ENCODE measurements around the gene PDZRN4. TPM values are rescaled to one million over a fixed set of nuclear protein-coding genes. Genes with fewer than 3 reads are reported as not detected.

Gene PDZRN4
- total RNA-seq, 4 donors from 2014 or later: 43.9 to 75.2 (median 50.6) TPM

GRCh38 chr12:41409628-41410027 lies 221.5 kb downstream of the PDZRN4 start:
- DNase-seq (ENCODE audit: extremely low spot score): no peak
- intact Hi-C loops (cut with DNase I): no loop called here
- no peak overlapping the region for H3K27ac ChIP-seq (replicated peaks in 1 of 4)
- WGBS: 81% methylated on average over 2 of the region's 2 CpGs
- H3K36me3 ChIP-seq: no peaks in the 10 kb centered on the region
- no peak overlapping the region for H3K4me3 ChIP-seq
- peaks cover 0 to 16% (median 12%) of the 10 kb centered on the region in 4 donors for H3K4me1 ChIP-seq
- no peaks in the 10 kb centered on the region for H3K27me3 ChIP-seq
- no peak for TF ChIP-seq POLR2A (IDR thresholded peaks at IDR 0.05; ENCODE audit: low read depth)
- TF ChIP-seq, protein P1, sequence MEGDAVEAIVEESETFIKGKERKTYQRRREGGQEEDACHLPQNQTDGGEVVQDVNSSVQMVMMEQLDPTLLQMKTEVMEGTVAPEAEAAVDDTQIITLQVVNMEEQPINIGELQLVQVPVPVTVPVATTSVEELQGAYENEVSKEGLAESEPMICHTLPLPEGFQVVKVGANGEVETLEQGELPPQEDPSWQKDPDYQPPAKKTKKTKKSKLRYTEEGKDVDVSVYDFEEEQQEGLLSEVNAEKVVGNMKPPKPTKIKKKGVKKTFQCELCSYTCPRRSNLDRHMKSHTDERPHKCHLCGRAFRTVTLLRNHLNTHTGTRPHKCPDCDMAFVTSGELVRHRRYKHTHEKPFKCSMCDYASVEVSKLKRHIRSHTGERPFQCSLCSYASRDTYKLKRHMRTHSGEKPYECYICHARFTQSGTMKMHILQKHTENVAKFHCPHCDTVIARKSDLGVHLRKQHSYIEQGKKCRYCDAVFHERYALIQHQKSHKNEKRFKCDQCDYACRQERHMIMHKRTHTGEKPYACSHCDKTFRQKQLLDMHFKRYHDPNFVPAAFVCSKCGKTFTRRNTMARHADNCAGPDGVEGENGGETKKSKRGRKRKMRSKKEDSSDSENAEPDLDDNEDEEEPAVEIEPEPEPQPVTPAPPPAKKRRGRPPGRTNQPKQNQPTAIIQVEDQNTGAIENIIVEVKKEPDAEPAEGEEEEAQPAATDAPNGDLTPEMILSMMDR (IDR thresholded peaks at IDR 0.05): no peak
- TF ChIP-seq EP300 (IDR thresholded peaks at IDR 0.05): no peak
- no peak for TF ChIP-seq POLR2AphosphoS5 (IDR thresholded peaks at IDR 0.05)
- H3K9me3 ChIP-seq: peaks cover 0 to 7% (median 0%) of the 10 kb centered on the region in 4 donors

DNA sequence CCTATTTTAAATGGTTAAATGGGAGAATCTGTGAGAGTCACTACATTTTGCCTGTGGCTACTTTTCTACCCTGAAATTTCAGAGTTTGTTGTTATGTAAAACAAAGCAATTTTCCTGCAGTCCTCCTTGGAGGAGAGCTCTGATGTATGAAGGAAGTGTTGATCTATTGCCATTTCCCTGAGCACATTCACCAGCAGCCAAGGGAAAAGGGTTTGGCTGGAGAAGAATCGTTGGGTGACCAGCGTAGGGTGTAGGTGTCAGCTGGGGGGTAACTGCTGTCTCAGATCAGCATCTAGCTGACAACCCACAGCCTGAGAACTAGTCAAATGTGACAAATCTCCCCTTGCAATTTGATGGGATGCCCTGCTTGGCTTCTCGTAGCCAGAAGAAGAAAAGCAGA lies 230.5 kb downstream of the PDZRN4 start:
- no peaks in the 10 kb centered on the region for H3K9me3 ChIP-seq
- H3K27ac ChIP-seq (replicated peaks in 1 of 4): no peak overlapping the region
- no peak overlapping the region for H3K4me3 ChIP-seq
- H3K36me3 ChIP-seq: no peaks in the 10 kb centered on the region
- WGBS: 52% methylated on average over 3 of the region's 3 CpGs
- DNase-seq (ENCODE audit: extremely low spot score): no peak
- TF ChIP-seq, protein P1 (IDR thresholded peaks at IDR 0.05): no peak
- TF ChIP-seq POLR2AphosphoS5 (IDR thresholded peaks at IDR 0.05) (no peak), EP300 (IDR thresholded peaks at IDR 0.05) (no peak), POLR2A (IDR thresholded peaks at IDR 0.05; ENCODE audit: low read depth) (no peak)
- intact Hi-C loops (cut with DNase I): no loop called here
- no peaks in the 10 kb centered on the region for H3K27me3 ChIP-seq
- H3K4me1 ChIP-seq: no peaks in the 10 kb centered on the region

DNA sequence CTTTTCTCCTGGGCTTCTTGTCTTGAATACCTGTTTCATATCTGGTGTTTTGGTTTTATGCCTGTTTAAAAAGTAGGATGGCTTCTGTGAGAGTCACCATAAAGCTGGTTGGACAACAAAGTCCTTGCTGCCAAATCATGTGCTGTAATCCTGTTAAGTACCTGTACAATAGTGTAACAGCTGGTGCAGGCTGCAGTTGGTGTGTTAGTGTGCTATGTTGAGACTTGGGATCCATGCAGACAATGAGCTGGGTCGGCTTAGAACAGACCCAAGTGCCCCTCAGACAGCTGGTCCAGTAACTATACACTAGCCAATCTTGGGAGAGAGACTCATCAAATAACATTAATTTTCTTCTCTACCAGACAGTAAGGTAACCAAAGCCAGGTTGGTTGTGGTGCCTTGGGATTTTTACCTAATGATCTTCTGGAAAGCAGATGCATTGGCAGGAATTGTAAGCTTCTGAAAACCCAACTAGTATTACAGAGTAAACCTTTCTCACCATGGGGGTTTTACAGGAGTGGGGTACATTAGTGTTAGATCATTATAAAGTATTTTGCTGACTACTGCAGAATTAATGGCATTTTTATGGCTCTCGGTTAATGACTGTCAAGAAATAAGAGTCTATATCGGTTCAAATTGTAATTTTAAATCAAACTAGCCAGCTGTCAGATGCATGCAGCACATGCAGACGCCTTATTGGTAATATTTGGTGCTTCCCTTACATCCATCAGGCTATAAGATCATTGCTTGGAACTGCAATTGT lies 231.2 kb downstream of the PDZRN4 start:
- H3K4me1 ChIP-seq: no peaks in the 10 kb centered on the region
- no peak overlapping the region for H3K27ac ChIP-seq (replicated peaks in 1 of 4)
- H3K27me3 ChIP-seq: no peaks in the 10 kb centered on the region
- TF ChIP-seq POLR2AphosphoS5 (IDR thresholded peaks at IDR 0.05): no peak
- TF ChIP-seq EP300 (IDR thresholded peaks at IDR 0.05): no peak
- TF ChIP-seq, protein P1 (IDR thresholded peaks at IDR 0.05): no peak
- no peak for TF ChIP-seq POLR2A (IDR thresholded peaks at IDR 0.05; ENCODE audit: low read depth)
- H3K36me3 ChIP-seq: no peaks in the 10 kb centered on the region
- H3K9me3 ChIP-seq: no peaks in the 10 kb centered on the region
- no peak for DNase-seq (ENCODE audit: extremely low spot score)
- H3K4me3 ChIP-seq: no peak overlapping the region
- intact Hi-C loops (cut with DNase I): no loop called here
- 92% methylated on average over 4 of the region's 4 CpGs for WGBS

DNA sequence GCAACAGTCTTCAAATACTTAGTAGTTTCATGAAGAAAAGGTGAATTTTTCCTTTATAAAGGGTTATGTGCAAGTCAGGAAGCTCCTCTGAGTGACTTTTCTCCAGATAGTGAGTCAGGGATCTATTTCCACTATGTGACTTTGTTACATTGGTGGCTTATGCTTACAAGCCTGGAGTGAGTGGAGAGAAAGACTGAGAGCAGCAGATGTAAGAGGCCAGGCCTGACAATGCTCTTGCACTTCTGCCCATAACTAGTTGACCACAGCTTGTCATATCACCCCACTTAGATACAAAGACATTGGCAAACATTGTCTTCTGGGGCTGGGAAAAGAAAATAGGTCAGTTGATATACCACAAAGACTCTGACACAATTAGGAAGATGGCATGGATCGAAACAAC lies 236.5 kb downstream of the PDZRN4 start:
- intact Hi-C loops (cut with DNase I): no loop called here
- Histone ChIP-seq H3K4me3 (no peak overlapping the region), H3K27ac (replicated peaks in 1 of 4) (no peak overlapping the region), H3K27me3 (no peaks in the 10 kb centered on the region), H3K9me3 (no peaks in the 10 kb centered on the region), H3K4me1 (no peaks in the 10 kb centered on the region), H3K36me3 (no peaks in the 10 kb centered on the region)
- TF ChIP-seq, protein P1 (IDR thresholded peaks at IDR 0.05): no peak
- TF ChIP-seq POLR2A (IDR thresholded peaks at IDR 0.05; ENCODE audit: low read depth) (no peak), POLR2AphosphoS5 (IDR thresholded peaks at IDR 0.05) (no peak)
- no peak for DNase-seq (ENCODE audit: extremely low spot score)
- 87% methylated on average over 1 of the region's 1 CpG for WGBS

- Histone ChIP-seq H3K36me3 (no peaks in the 10 kb centered on the region), H3K9me3 (no peaks in the 10 kb centered on the region), H3K27ac (replicated peaks in 1 of 4) (no peak overlapping the region), H3K27me3 (no peaks in the 10 kb centered on the region), H3K4me1 (peaks cover 0 to 22% (median 15%) of the 10 kb centered on the region in 4 donors), H3K4me3 (no peak overlapping the region)
- TF ChIP-seq POLR2A (IDR thresholded peaks at IDR 0.05; ENCODE audit: low read depth): no peak
- TF ChIP-seq, protein P1 (IDR thresholded peaks at IDR 0.05): no peak
- no peak for TF ChIP-seq POLR2AphosphoS5 (IDR thresholded peaks at IDR 0.05)
- no peak for TF ChIP-seq EP300 (IDR thresholded peaks at IDR 0.05)
- intact Hi-C loops (cut with DNase I): no loop called here
- 91% methylated on average over 5 of the region's 5 CpGs for WGBS
- no peak for DNase-seq (ENCODE audit: extremely low spot score)
Observed at GRCh38 chr12:41433460-41433859, 245.3 kb downstream of the PDZRN4 start.

All from esophagus muscularis mucosa (tissue), 4 donors.